H1 (cell line): ENCODE data around the gene CACUL1. TPM values are rescaled to one million over a fixed set of nuclear protein-coding genes. Genes with fewer than 3 reads are reported as not detected.

Experiments
- CBX8 ChIP-seq: fragments of 300-800, 300-1000 bp; sonication (generic); IDR thresholded peaks from 2 replicates; pipeline ENCODE4 v1.7.1; 2016; ENCODE audit warnings: low read depth, low read length, borderline replicate concordance
- CHD7 ChIP-seq: fragments of 300-600 bp; sonication (generic); IDR thresholded peaks from 2 replicates; pipeline ENCODE4 v1.7.1; 2012; ENCODE audit warnings: low read length, moderate library complexity, mild to moderate bottlenecking, inconsistent platforms; ENCODE audit not compliant: insufficient replicate concordance
- GTF2F1 ChIP-seq: IDR thresholded peaks from 2 replicates; pipeline ENCODE4 v1.6.1; 2012; ENCODE audit warnings: low read depth, low read length, improper control_type of control experiment, borderline replicate concordance
- KDM1A ChIP-seq: fragments of 200-600, 300-600 bp; sonication (generic); IDR thresholded peaks from 2 replicates; pipeline ENCODE4 v1.7.1; 2016; ENCODE audit warnings: mild to moderate bottlenecking, low read length, borderline replicate concordance
- KDM5A ChIP-seq: fragments of 200-600 bp; IDR thresholded peaks from 2 replicates; pipeline ENCODE4 v1.7.1; 2012; ENCODE audit warnings: mild to moderate bottlenecking, low read length, inconsistent platforms, mixed read lengths
- NRF1 ChIP-seq: IDR thresholded peaks from 2 replicates; pipeline ENCODE4 v1.6.1; 2011; ENCODE audit warnings: mild to moderate bottlenecking, low read depth, low read length, improper control_type of control experiment
- SIN3A ChIP-seq, 2 experiments: IDR thresholded peaks in 1 of 2; conservative IDR thresholded peaks in 1 of 2; 2 replicates each; pipeline ENCODE4 v1.6.1; 2011 to 2012; ENCODE audit warnings: low read length in 2 of 2, improper control_type of control experiment in 1 of 2, low read depth in 1 of 2, mild to moderate bottlenecking in 1 of 2
- polyA plus RNA-seq, 7 experiments: library from polyadenylated mRNA; depleted of rRNA in 3 of 7; stranded (reverse) in 5 of 7; unstranded in 2 of 7; fragments of >200 nt in 5 of 7; fragments of 200-250 nt in 2 of 7; gene quantifications; 1 replicate in 5 of 7; 2 replicates in 1 of 7; 4 replicates in 1 of 7; pipeline versions ENCODE4 v1.2.1 to v1.2.3, GENCODE V29; 2011 to 2013; ENCODE audit warnings: missing spikeins in 2 of 7, mixed read lengths in 2 of 7
- total RNA-seq: library from RNA; stranded (reverse); fragmentation: NEBNext Ultra II Directional; extraction: Animal tissue kit (Norgen Biotek cat#: 25700); gene quantifications from 2 replicates; pipeline ENCODE4 v1.2.1, GENCODE V29; 2021

Gene CACUL1
- total and polyA plus RNA-seq, 2 of the 8 experiments (the other 6 are each of a cell fraction or from before 2014, with no cell fraction given), result 6.5 to 34.2 TPM

- no peak for TF ChIP-seq KDM1A
- no peak for TF ChIP-seq CBX8
- no peak for TF ChIP-seq KDM5A
- no peak for TF ChIP-seq SIN3A (conservative IDR thresholded peaks at IDR 0.05 in 1 of 2, IDR thresholded peaks at IDR 0.05 in 1 of 2; ENCODE audit: low read depth in 1 of 2, low read length in 2 of 2)
- no peak for TF ChIP-seq NRF1
- no peak for TF ChIP-seq GTF2F1
- TF ChIP-seq CHD7, result no peak
Measured at GRCh38 chr10:118742782-118743181, 12.0 kb downstream of the CACUL1 start (continued).
